HepG2 (cell line): Measurements from ENCODE around the gene WNT5B. TPM values are rescaled to one million over a fixed set of nuclear protein-coding genes. Genes with fewer than 3 reads are reported as not detected.

Experiments
- CHD2 ChIP-seq: IDR thresholded peaks from 2 replicates; pipeline ENCODE4 v1.6.1; 2011; ENCODE audit warnings: low read depth, low read length, improper control_type of control experiment
- DNMT3B ChIP-seq: conservative IDR thresholded peaks from 2 replicates; pipeline ENCODE4 v1.6.1; 2016; ENCODE audit warnings: missing biosample characterization, control low read depth
- FOSL1 ChIP-seq: sonication (generic); formaldehyde crosslinking; IDR thresholded peaks from 2 replicates; pipeline ENCODE4 v1.9.0; 2021; ENCODE audit warnings: missing genetic modification reagents, borderline replicate concordance
- GABPB1 ChIP-seq: IDR thresholded peaks from 2 replicates; pipeline ENCODE4 v1.6.1; 2016; ENCODE audit warnings: mild to moderate bottlenecking, missing genetic modification reagents, moderate library complexity, missing compliant biosample characterization
- HOXA5 ChIP-seq: sonication (generic); formaldehyde crosslinking; IDR thresholded peaks from 2 replicates; pipeline ENCODE4 v1.4.0; 2020; ENCODE audit warnings: missing genetic modification reagents
- HOXD1 ChIP-seq: sonication (generic); formaldehyde crosslinking; IDR thresholded peaks from 2 replicates; pipeline ENCODE4 v1.5.0; 2020; ENCODE audit warnings: missing genetic modification reagents
- KAT7 ChIP-seq: IDR thresholded peaks from 2 replicates; pipeline ENCODE4 v1.6.1; 2018; ENCODE audit warnings: borderline replicate concordance, missing compliant biosample characterization
- KLF11 ChIP-seq: IDR thresholded peaks from 2 replicates; pipeline ENCODE4 v1.6.1; 2016; ENCODE audit warnings: missing compliant biosample characterization
- PHF21A ChIP-seq: sonication (generic); formaldehyde crosslinking; IDR thresholded peaks from 2 replicates; pipeline ENCODE4 v1.5.0; 2020; ENCODE audit warnings: mild to moderate bottlenecking, missing genetic modification reagents
- SMAD3 ChIP-seq: sonication (generic); formaldehyde crosslinking; IDR thresholded peaks from 2 replicates; pipeline ENCODE4 v1.4.0; 2020; ENCODE audit warnings: missing genetic modification reagents
- SMYD3 ChIP-seq: sonication (generic); formaldehyde crosslinking; IDR thresholded peaks from 2 replicates; pipeline ENCODE4 v1.8.1; 2023; ENCODE audit warnings: mild to moderate bottlenecking, missing genetic modification reagents
- ZFP1 ChIP-seq: IDR thresholded peaks from 2 replicates; pipeline ENCODE4 v1.6.1; 2016
- ZNF101 ChIP-seq: sonication (generic); formaldehyde crosslinking; IDR thresholded peaks from 2 replicates; pipeline ENCODE4 v1.4.0; 2020; ENCODE audit warnings: mild to moderate bottlenecking, low read depth, missing genetic modification reagents, borderline replicate concordance
- ZNF230 ChIP-seq: sonication (generic); formaldehyde crosslinking; IDR thresholded peaks from 2 replicates; pipeline ENCODE4 v1.4.0; 2020; ENCODE audit warnings: mild to moderate bottlenecking, missing genetic modification reagents
- ZNF234 ChIP-seq: sonication (generic); formaldehyde crosslinking; conservative IDR thresholded peaks from 2 replicates; pipeline ENCODE4 v1.5.1; 2020; ENCODE audit warnings: mild to moderate bottlenecking, missing genetic modification reagents
- ZNF331 ChIP-seq: sonication (generic); formaldehyde crosslinking; IDR thresholded peaks from 2 replicates; pipeline ENCODE4 v1.4.0; 2020; ENCODE audit warnings: missing genetic modification reagents
- ZNF546 ChIP-seq: sonication (generic); formaldehyde crosslinking; conservative IDR thresholded peaks from 2 replicates; pipeline ENCODE4 v1.8.1; 2023; ENCODE audit warnings: mild to moderate bottlenecking, missing genetic modification reagents
- ZNF552 ChIP-seq: sonication (generic); formaldehyde crosslinking; IDR thresholded peaks from 2 replicates; pipeline ENCODE4 v1.9.0; 2022; ENCODE audit warnings: missing genetic modification reagents, mild to moderate bottlenecking, borderline replicate concordance
- ZNF598 ChIP-seq: sonication (generic); formaldehyde crosslinking; IDR thresholded peaks from 2 replicates; pipeline ENCODE4 v1.5.1; 2020; ENCODE audit warnings: mild to moderate bottlenecking, missing genetic modification reagents, borderline replicate concordance
- ZSCAN22 ChIP-seq: sonication (generic); formaldehyde crosslinking; IDR thresholded peaks from 2 replicates; pipeline ENCODE4 v1.4.0; 2020; ENCODE audit warnings: mild to moderate bottlenecking, missing genetic modification reagents
- polyA plus RNA-seq, 8 experiments: library from polyadenylated mRNA; depleted of rRNA in 3 of 8; stranded (reverse) in 7 of 8; unstranded in 1 of 8; fragments of >200 nt; fragmentation: Illumina TruSeq in 4 of 8; extraction: Trizol in 4 of 8; gene quantifications; 2 replicates each; pipeline versions ENCODE4 v1.2.1 to v1.2.3, GENCODE V29; 2011 to 2016; ENCODE audit warnings: low read depth in 4 of 8, missing spikeins in 1 of 8, mixed read lengths in 1 of 8; ENCODE audit not compliant: insufficient read depth in 1 of 8
- total RNA-seq, 5 experiments: library from RNA; depleted of rRNA; stranded (reverse); fragments of >200 nt; fragmentation: Illumina TruSeq; extraction: Trizol; gene quantifications; 2 replicates each; pipeline ENCODE4 v1.2.3, GENCODE V29; 2016; ENCODE audit warnings: low read depth in 1 of 5
- TF ChIP-seq, protein P1 (sequence below): sonication (generic); formaldehyde crosslinking; IDR thresholded peaks from 2 replicates; pipeline ENCODE4 v1.5.0; 2020; ENCODE audit warnings: missing genetic modification reagents
- TF ChIP-seq, protein P2 (sequence below): sonication (generic); formaldehyde crosslinking; IDR thresholded peaks from 2 replicates; pipeline ENCODE4 v1.4.0; 2020; ENCODE audit warnings: missing genetic modification reagents
- TF ChIP-seq, protein P3 (sequence below), 2 experiments: fragments of 450-650 bp in 1 of 2; sonication (generic) in 1 of 2; formaldehyde crosslinking; IDR thresholded peaks; 2 replicates each; pipeline versions ENCODE4 v1.5.0 to v1.8.0; 2020 to 2022; ENCODE audit warnings: mild to moderate bottlenecking in 1 of 2, missing genetic modification reagents in 1 of 2

WNT5B gene
- total and polyA plus RNA-seq, 2 of the 13 experiments (the other 11 are each of a cell fraction or from before 2014, with no cell fraction given) = 0.04 TPM; not detected in 1

DNA sequence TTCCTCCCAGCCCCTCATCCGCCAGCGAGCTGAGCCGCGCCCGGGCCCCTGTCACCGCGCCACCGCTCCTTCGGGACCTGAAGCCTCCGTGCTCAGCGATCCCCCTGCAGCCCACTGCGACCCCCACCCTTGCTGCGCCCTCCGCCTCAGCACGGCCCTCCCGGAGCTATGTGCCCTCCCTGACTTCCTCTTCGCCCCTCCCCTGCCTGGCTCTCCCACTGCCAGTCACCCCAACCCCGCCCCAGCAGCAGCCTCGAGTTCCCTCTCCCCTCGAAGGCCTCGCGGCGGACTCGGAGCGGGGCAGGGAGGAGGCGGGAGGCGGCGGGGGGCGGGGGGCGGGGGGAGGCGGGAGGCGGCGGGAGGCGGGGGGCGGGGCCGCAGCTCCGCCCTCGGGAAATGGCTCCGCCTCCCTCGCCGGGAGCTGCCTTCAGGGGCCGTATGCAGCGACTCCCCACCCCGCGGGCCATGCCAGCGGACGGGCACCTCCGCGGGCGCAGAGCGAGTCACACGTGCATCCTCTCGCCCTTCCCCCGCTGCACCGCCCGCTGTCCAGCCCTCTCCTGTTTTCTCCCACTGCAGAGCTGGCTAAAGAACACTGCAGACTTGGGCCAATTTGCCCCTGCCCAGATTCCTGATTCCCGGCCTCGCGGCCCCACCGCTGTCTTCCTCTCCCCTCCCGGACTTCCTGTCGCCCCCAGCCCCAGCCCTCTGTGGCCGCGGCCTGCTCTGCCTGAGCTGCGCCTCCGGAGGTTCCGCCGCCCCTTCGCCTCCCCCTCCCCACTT, 32.7 kb downstream of the WNT5B start (continued):
- TF ChIP-seq SMAD3 (CRISPR knock-in tag) (no peak), CHD2 (peak; percentile 66; the same call in 1 of the 2 replicates), ZNF101 (no peak), ZNF331 (CRISPR knock-in tag) (no peak), ZNF234 (CRISPR knock-in tag) (no peak), ZSCAN22 (CRISPR knock-in tag) (no peak), HOXD1 (CRISPR knock-in tag) (no peak), ZNF598 (CRISPR knock-in tag) (no peak), ZNF546 (CRISPR knock-in tag) (no peak), ZNF230 (0 out of 2 replicates have a peak, but pooled peaks have one; percentile 37), DNMT3B (CRISPR knock-in tag) (no peak), KLF11 (no peak), KAT7 (no peak), HOXA5 (no peak), GABPB1 (CRISPR knock-in tag) (peak; percentile 74), SMYD3 (CRISPR knock-in tag) (no peak), ZNF552 (CRISPR knock-in tag) (no peak), FOSL1 (CRISPR knock-in tag) (no peak), PHF21A (CRISPR knock-in tag) (no peak), ZFP1 (CRISPR knock-in tag) (no peak)
- TF ChIP-seq, protein P1, sequence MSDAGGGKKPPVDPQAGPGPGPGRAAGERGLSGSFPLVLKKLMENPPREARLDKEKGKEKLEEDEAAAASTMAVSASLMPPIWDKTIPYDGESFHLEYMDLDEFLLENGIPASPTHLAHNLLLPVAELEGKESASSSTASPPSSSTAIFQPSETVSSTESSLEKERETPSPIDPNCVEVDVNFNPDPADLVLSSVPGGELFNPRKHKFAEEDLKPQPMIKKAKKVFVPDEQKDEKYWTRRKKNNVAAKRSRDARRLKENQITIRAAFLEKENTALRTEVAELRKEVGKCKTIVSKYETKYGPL (CRISPR knock-in tag) = no peak
- TF ChIP-seq, protein P2, sequence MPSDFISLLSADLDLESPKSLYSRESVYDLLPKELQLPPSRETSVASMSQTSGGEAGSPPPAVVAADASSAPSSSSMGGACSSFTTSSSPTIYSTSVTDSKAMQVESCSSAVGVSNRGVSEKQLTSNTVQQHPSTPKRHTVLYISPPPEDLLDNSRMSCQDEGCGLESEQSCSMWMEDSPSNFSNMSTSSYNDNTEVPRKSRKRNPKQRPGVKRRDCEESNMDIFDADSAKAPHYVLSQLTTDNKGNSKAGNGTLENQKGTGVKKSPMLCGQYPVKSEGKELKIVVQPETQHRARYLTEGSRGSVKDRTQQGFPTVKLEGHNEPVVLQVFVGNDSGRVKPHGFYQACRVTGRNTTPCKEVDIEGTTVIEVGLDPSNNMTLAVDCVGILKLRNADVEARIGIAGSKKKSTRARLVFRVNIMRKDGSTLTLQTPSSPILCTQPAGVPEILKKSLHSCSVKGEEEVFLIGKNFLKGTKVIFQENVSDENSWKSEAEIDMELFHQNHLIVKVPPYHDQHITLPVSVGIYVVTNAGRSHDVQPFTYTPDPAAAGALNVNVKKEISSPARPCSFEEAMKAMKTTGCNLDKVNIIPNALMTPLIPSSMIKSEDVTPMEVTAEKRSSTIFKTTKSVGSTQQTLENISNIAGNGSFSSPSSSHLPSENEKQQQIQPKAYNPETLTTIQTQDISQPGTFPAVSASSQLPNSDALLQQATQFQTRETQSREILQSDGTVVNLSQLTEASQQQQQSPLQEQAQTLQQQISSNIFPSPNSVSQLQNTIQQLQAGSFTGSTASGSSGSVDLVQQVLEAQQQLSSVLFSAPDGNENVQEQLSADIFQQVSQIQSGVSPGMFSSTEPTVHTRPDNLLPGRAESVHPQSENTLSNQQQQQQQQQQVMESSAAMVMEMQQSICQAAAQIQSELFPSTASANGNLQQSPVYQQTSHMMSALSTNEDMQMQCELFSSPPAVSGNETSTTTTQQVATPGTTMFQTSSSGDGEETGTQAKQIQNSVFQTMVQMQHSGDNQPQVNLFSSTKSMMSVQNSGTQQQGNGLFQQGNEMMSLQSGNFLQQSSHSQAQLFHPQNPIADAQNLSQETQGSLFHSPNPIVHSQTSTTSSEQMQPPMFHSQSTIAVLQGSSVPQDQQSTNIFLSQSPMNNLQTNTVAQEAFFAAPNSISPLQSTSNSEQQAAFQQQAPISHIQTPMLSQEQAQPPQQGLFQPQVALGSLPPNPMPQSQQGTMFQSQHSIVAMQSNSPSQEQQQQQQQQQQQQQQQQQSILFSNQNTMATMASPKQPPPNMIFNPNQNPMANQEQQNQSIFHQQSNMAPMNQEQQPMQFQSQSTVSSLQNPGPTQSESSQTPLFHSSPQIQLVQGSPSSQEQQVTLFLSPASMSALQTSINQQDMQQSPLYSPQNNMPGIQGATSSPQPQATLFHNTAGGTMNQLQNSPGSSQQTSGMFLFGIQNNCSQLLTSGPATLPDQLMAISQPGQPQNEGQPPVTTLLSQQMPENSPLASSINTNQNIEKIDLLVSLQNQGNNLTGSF = no peak
- TF ChIP-seq, protein P3, sequence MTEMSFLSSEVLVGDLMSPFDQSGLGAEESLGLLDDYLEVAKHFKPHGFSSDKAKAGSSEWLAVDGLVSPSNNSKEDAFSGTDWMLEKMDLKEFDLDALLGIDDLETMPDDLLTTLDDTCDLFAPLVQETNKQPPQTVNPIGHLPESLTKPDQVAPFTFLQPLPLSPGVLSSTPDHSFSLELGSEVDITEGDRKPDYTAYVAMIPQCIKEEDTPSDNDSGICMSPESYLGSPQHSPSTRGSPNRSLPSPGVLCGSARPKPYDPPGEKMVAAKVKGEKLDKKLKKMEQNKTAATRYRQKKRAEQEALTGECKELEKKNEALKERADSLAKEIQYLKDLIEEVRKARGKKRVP (CRISPR knock-in tag; IDR thresholded peaks at IDR 0.05) = peak in 1 of 2 experiments; percentile 19; a peak in 1 of 4 replicates
